Neural cell (in vitro differentiated cells): ENCODE results near the gene SMPD3. TPM values are rescaled to one million over a fixed set of nuclear protein-coding genes. Genes with fewer than 3 reads are reported as not detected.

ENCODE experiments used
- H2AFZ ChIP-seq: fragments of 200-600, 300-800 bp; sonication (generic), shearing (Covaris generic); 2 replicates; pipeline ENCODE4 v1.6.0; 2014; ENCODE audit warnings: low read depth, mild to moderate bottlenecking, antibody characterized with exemption, low read length, moderate library complexity
- H3F3A ChIP-seq: fragments of 200-600 bp; shearing (Covaris generic); 2 replicates; pipeline ENCODE4 v1.6.1; 2016; ENCODE audit warnings: mild to moderate bottlenecking, moderate library complexity, mixed read lengths, antibody characterized with exemption, low read length; ENCODE audit not compliant: insufficient read depth, poor library complexity, severe bottlenecking
- H3K27ac ChIP-seq: fragments of 200-600, 300-800 bp; sonication (generic), shearing (Covaris generic); 2 replicates; pipeline ENCODE4 v1.5.1; 2014; ENCODE audit warnings: mild to moderate bottlenecking, low read length, moderate library complexity
- H3K27me3 ChIP-seq: fragments of 300-800, 200-600 bp; sonication (generic), shearing (Covaris generic); 2 replicates; pipeline ENCODE4 v1.6.0; 2014; ENCODE audit warnings: mild to moderate bottlenecking, low read depth, low read length, moderate library complexity; ENCODE audit not compliant: insufficient read depth
- H3K36me3 ChIP-seq: fragments of 300-800, 200-600 bp; sonication (generic), shearing (Covaris generic); 2 replicates; pipeline ENCODE4 v1.5.1; 2014; ENCODE audit warnings: mild to moderate bottlenecking, antibody characterized with exemption, low read length, moderate library complexity; ENCODE audit not compliant: insufficient read depth
- H3K4me2 ChIP-seq: fragments of 300-800, 200-600 bp; sonication (generic), shearing (Covaris generic); 2 replicates; pipeline ENCODE4 v1.6.0; 2014; ENCODE audit warnings: mild to moderate bottlenecking, low read length
- H3K4me3 ChIP-seq: fragments of 300-800, 200-600 bp; sonication (generic), shearing (Covaris generic); 2 replicates; pipeline ENCODE4 v1.5.1; 2014; ENCODE audit warnings: mild to moderate bottlenecking, low read length, moderate library complexity
- H3K79me2 ChIP-seq: fragments of 200-600 bp; shearing (Covaris generic); replicated peaks from 2 replicates; pipeline ENCODE4 v1.6.0; 2014; ENCODE audit warnings: mild to moderate bottlenecking, low read length, moderate library complexity; ENCODE audit not compliant: insufficient read depth
- H3K9ac ChIP-seq: fragments of 300-800, 200-600 bp; sonication (generic), shearing (Covaris generic); 2 replicates; pipeline ENCODE4 v1.6.1; 2016; ENCODE audit warnings: mild to moderate bottlenecking, low read length, mixed read lengths
- H3K9me2 ChIP-seq: fragments of 200-600 bp; shearing (Covaris generic); 2 replicates; pipeline ENCODE4 v1.6.1; 2016; ENCODE audit warnings: mild to moderate bottlenecking, low read length, mixed read lengths; ENCODE audit not compliant: insufficient read depth
- H3K9me3 ChIP-seq: fragments of 200-600, 300-800 bp; sonication (generic), shearing (Covaris generic); 2 replicates; pipeline ENCODE4 v1.6.1; 2016; ENCODE audit warnings: mild to moderate bottlenecking, mixed run types, low read length, moderate library complexity, mixed read lengths
- H4K20me1 ChIP-seq: fragments of 200-600 bp; shearing (Covaris generic); 2 replicates; pipeline ENCODE4 v1.6.1; 2016; ENCODE audit warnings: mild to moderate bottlenecking, mixed run types; ENCODE audit not compliant: insufficient read depth
- EP300 ChIP-seq: fragments of 450-650 bp; conservative IDR thresholded peaks from 2 replicates; pipeline ENCODE4 v1.6.1; 2014; ENCODE audit warnings: antibody characterized with exemption, mild to moderate bottlenecking, moderate library complexity; ENCODE audit not compliant: poor library complexity, severe bottlenecking
- EZH2 ChIP-seq: fragments of 200-600, 300-800 bp; shearing (Covaris generic), sonication (generic); IDR thresholded peaks from 2 replicates; pipeline ENCODE4 v1.6.1; 2014; ENCODE audit warnings: antibody characterized with exemption, low read length, borderline replicate concordance, mild to moderate bottlenecking; ENCODE audit not compliant: insufficient read depth, poor library complexity, severe bottlenecking
- MXI1 ChIP-seq: fragments of 450-650 bp; conservative IDR thresholded peaks from 2 replicates; pipeline ENCODE4 v1.6.1; 2014; ENCODE audit warnings: antibody characterized with exemption, mild to moderate bottlenecking; ENCODE audit not compliant: poor library complexity, severe bottlenecking
- POLR2AphosphoS5 ChIP-seq: IDR thresholded peaks from 2 replicates; pipeline ENCODE4 v1.6.1; 2012
- RAD21 ChIP-seq: fragments of 450-650 bp; conservative IDR thresholded peaks from 2 replicates; pipeline ENCODE4 v1.6.1; 2014; ENCODE audit warnings: antibody characterized with exemption, mild to moderate bottlenecking, moderate library complexity
- SMC3 ChIP-seq: fragments of 450-650 bp; conservative IDR thresholded peaks from 2 replicates; pipeline ENCODE4 v1.6.1; 2014; ENCODE audit warnings: antibody characterized with exemption, mild to moderate bottlenecking, moderate library complexity; ENCODE audit not compliant: poor library complexity
- TAF1 ChIP-seq: IDR thresholded peaks from 2 replicates; pipeline ENCODE4 v1.6.1; 2012; ENCODE audit warnings: low read depth
- polyA plus RNA-seq: library from polyadenylated mRNA; depleted of rRNA; stranded (reverse); fragments of >200 nt; gene quantifications from 2 replicates; pipeline ENCODE4 v1.2.3, GENCODE V29; 2014
- TF ChIP-seq, protein P1 (sequence below): IDR thresholded peaks from 2 replicates; pipeline ENCODE4 v1.6.1; 2012; ENCODE audit warnings: borderline replicate concordance
- TF ChIP-seq, protein P2 (sequence below): fragments of 450-650 bp; IDR thresholded peaks from 2 replicates; pipeline ENCODE4 v1.5.1; 2014; ENCODE audit warnings: antibody characterized with exemption, mild to moderate bottlenecking, moderate library complexity; ENCODE audit not compliant: poor library complexity, severe bottlenecking

The SMPD3 gene
- polyA plus RNA-seq, 1 donor from 2014 or later = 42.7 TPM

DNA sequence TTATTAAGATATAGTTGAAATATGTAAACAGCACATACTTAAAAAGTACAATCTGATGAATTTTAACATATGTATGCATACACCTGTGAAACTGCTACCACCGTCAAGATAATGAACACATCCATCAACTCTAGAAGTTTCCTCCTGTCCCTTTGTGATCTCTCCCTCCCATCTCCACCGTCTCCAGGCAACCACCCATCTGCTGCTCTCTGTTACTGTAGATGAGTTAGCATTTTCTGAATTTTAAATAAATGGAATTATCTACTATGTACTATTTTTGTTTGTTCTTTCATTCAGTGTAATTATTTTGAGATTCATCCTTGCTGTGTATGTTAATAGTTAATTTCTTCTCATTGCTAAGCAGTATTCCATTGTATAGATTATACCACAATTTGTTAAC is 40.2 kb upstream of the SMPD3 start:
- H3K27me3 ChIP-seq = no peaks in the 10 kb centered on the region
- no peaks in the 10 kb centered on the region for H3K36me3 ChIP-seq
- H3K79me2 ChIP-seq = no peaks in the 10 kb centered on the region
- H3K4me3 ChIP-seq = no peak overlapping the region
- H3K4me2 ChIP-seq = no peak overlapping the region
- TF ChIP-seq, protein P1, sequence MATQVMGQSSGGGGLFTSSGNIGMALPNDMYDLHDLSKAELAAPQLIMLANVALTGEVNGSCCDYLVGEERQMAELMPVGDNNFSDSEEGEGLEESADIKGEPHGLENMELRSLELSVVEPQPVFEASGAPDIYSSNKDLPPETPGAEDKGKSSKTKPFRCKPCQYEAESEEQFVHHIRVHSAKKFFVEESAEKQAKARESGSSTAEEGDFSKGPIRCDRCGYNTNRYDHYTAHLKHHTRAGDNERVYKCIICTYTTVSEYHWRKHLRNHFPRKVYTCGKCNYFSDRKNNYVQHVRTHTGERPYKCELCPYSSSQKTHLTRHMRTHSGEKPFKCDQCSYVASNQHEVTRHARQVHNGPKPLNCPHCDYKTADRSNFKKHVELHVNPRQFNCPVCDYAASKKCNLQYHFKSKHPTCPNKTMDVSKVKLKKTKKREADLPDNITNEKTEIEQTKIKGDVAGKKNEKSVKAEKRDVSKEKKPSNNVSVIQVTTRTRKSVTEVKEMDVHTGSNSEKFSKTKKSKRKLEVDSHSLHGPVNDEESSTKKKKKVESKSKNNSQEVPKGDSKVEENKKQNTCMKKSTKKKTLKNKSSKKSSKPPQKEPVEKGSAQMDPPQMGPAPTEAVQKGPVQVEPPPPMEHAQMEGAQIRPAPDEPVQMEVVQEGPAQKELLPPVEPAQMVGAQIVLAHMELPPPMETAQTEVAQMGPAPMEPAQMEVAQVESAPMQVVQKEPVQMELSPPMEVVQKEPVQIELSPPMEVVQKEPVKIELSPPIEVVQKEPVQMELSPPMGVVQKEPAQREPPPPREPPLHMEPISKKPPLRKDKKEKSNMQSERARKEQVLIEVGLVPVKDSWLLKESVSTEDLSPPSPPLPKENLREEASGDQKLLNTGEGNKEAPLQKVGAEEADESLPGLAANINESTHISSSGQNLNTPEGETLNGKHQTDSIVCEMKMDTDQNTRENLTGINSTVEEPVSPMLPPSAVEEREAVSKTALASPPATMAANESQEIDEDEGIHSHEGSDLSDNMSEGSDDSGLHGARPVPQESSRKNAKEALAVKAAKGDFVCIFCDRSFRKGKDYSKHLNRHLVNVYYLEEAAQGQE = no peak
- TF ChIP-seq MXI1 = no peak
- TF ChIP-seq EP300 = no peak
- no peak for TF ChIP-seq EZH2
- TF ChIP-seq POLR2AphosphoS5 = no peak
- TF ChIP-seq, protein P2, sequence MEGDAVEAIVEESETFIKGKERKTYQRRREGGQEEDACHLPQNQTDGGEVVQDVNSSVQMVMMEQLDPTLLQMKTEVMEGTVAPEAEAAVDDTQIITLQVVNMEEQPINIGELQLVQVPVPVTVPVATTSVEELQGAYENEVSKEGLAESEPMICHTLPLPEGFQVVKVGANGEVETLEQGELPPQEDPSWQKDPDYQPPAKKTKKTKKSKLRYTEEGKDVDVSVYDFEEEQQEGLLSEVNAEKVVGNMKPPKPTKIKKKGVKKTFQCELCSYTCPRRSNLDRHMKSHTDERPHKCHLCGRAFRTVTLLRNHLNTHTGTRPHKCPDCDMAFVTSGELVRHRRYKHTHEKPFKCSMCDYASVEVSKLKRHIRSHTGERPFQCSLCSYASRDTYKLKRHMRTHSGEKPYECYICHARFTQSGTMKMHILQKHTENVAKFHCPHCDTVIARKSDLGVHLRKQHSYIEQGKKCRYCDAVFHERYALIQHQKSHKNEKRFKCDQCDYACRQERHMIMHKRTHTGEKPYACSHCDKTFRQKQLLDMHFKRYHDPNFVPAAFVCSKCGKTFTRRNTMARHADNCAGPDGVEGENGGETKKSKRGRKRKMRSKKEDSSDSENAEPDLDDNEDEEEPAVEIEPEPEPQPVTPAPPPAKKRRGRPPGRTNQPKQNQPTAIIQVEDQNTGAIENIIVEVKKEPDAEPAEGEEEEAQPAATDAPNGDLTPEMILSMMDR = no peak
- no peak for TF ChIP-seq SMC3
- no peak for TF ChIP-seq RAD21
- no peak for TF ChIP-seq TAF1
- H4K20me1 ChIP-seq = no peaks in the 10 kb centered on the region
- H3K27ac ChIP-seq = no peak overlapping the region
- H3K9ac ChIP-seq = no peak overlapping the region
- no peaks in the 10 kb centered on the region for H3K9me2 ChIP-seq
- H3K9me3 ChIP-seq = no peaks in the 10 kb centered on the region
- H2AFZ ChIP-seq = no peak overlapping the region
- no peaks in the 10 kb centered on the region for H3F3A ChIP-seq

DNA sequence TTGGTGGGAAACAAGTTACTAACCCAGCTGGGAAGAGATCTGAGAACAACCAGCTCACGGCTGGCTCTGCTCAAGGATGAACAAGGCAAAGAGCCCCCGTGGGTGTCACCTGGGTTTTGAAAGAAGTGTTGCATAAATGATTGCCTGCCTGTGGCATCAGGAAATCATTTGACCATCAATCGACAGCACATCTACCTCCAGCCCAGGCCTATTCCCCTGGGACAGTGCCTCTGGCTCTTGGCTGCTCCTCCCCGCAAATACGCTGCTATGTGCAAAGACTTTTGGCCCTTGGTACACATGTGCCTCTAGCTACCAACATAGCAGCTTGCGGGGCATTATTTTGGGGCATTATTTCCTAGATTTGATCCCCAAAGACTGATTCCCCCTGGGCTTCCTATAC is 39.4 kb upstream of the SMPD3 start:
- no peaks in the 10 kb centered on the region for H3F3A ChIP-seq
- H3K27me3 ChIP-seq = no peaks in the 10 kb centered on the region
- H4K20me1 ChIP-seq = no peaks in the 10 kb centered on the region
- no peak overlapping the region for H3K27ac ChIP-seq
- H3K9me2 ChIP-seq = no peaks in the 10 kb centered on the region
- no peak overlapping the region for H3K9ac ChIP-seq
- H3K36me3 ChIP-seq = no peaks in the 10 kb centered on the region
- no peak overlapping the region for H3K4me3 ChIP-seq
- no peaks in the 10 kb centered on the region for H3K9me3 ChIP-seq
- no peaks in the 10 kb centered on the region for H3K79me2 ChIP-seq
- TF ChIP-seq RAD21 (no peak), SMC3 (no peak), POLR2AphosphoS5 (no peak), EZH2 (no peak), TAF1 (no peak), MXI1 (no peak)
- TF ChIP-seq, protein P2 = no peak
- TF ChIP-seq, protein P1 = no peak
- no peak overlapping the region for H2AFZ ChIP-seq
- H3K4me2 ChIP-seq = no peak overlapping the region
